SK-N-SH (cell line): ENCODE results near the gene MTA3. TPM values are rescaled to one million over a fixed set of nuclear protein-coding genes. Genes with fewer than 3 reads are reported as not detected.

Experiments
- CTCF ChIA-PET: fragments of 300-600, 350-600 bp; formaldehyde crosslinking; extraction: SDS; loops from one replicate; lab custom pipeline; 2021; lab: Yijun Ruan, JAX
- POLR2A ChIA-PET: fragments of 350-600 bp; sonication (Branson Sonifier 250); formaldehyde crosslinking; extraction: SDS; loops from one replicate; lab custom pipeline; 2020; ENCODE audit warnings: antibody characterized with exemption, inconsistent platforms; lab: Yijun Ruan, JAX
- DNase-seq: peaks from one replicate; pipeline ENCODE4 v3.0.0; 2012
- H2AFZ ChIP-seq: fragments of 200-600 bp; sonication (generic); 2 replicates; pipeline ENCODE4 v1.8.1; 2016; ENCODE audit warnings: antibody characterized with exemption, mild to moderate bottlenecking, low read depth
- H3F3A ChIP-seq: fragments of 200-600 bp; sonication (generic); replicated peaks from 2 replicates; pipeline ENCODE3; 2016; ENCODE audit warnings: antibody characterized with exemption, mild to moderate bottlenecking; ENCODE audit not compliant: insufficient read depth
- H3K27ac ChIP-seq, 2 experiments: fragments of 200-500 bp in 1 of 2; fragments of 200-600 bp in 1 of 2; sonication (Bioruptor generic) in 1 of 2; sonication (generic), shearing (Covaris generic) in 1 of 2; 2 replicates each; pipeline versions ENCODE4 v1.5.1 to v1.6.1; 2014 to 2016; ENCODE audit warnings: low read depth in 2 of 2, inconsistent platforms in 1 of 2, low read length in 1 of 2, mild to moderate bottlenecking in 1 of 2, mixed read lengths in 1 of 2
- H3K27me3 ChIP-seq: fragments of 200-600 bp; sonication (generic), shearing (Covaris generic); 2 replicates; pipeline ENCODE4 v1.6.1; 2016; ENCODE audit warnings: mixed run types; ENCODE audit not compliant: insufficient read depth
- H3K36me3 ChIP-seq, 2 experiments: fragments of 200-500 bp in 1 of 2; fragments of 200-600 bp in 1 of 2; sonication (Bioruptor generic) in 1 of 2; sonication (generic) in 1 of 2; replicated peaks in 1 of 2; 2 replicates each; pipeline versions ENCODE3 to v1.5.1; 2014 to 2016; ENCODE audit warnings: low read length in 1 of 2, mild to moderate bottlenecking in 1 of 2; ENCODE audit not compliant: insufficient read depth in 2 of 2, control insufficient read depth in 1 of 2
- H3K4me1 ChIP-seq, 2 experiments: fragments of 200-500 bp in 1 of 2; fragments of 200-600 bp in 1 of 2; sonication (Bioruptor generic) in 1 of 2; sonication (generic), shearing (Covaris generic) in 1 of 2; 2 replicates each; pipeline versions ENCODE4 v1.5.1 to v1.6.1; 2014 to 2016; ENCODE audit warnings: low read depth in 1 of 2, low read length in 1 of 2, mixed run types in 1 of 2; ENCODE audit not compliant: insufficient read depth in 2 of 2, control insufficient read depth in 1 of 2
- H3K4me2 ChIP-seq: fragments of 200-600 bp; sonication (generic), shearing (Covaris generic); 2 replicates; pipeline ENCODE4 v1.6.1; 2017; ENCODE audit warnings: mixed run types
- H3K4me3 ChIP-seq, 2 experiments: fragments of 200-500 bp in 1 of 2; fragments of 200-600 bp in 1 of 2; sonication (Bioruptor generic) in 1 of 2; sonication (generic), shearing (Covaris generic) in 1 of 2; 2 replicates each; pipeline versions ENCODE4 v1.5.1 to v1.8.1; 2014 to 2016; ENCODE audit warnings: low read depth in 2 of 2, inconsistent platforms in 1 of 2, low read length in 1 of 2, mild to moderate bottlenecking in 1 of 2, mixed read lengths in 1 of 2, moderate library complexity in 1 of 2
- H3K79me2 ChIP-seq: fragments of 200-600 bp; sonication (generic); 2 replicates; pipeline ENCODE4 v1.8.1; 2017; ENCODE audit warnings: mild to moderate bottlenecking; ENCODE audit not compliant: insufficient read depth
- H3K9ac ChIP-seq: fragments of 200-600 bp; sonication (generic); 2 replicates; pipeline ENCODE4 v1.6.1; 2017; ENCODE audit warnings: mixed run types
- H3K9me2 ChIP-seq: fragments of 200-600 bp; sonication (generic); 2 replicates; pipeline ENCODE4 v1.6.1; 2017; ENCODE audit warnings: mixed run types
- H3K9me3 ChIP-seq: fragments of 200-600 bp; sonication (generic); 2 replicates; pipeline ENCODE4 v1.6.1; 2017; ENCODE audit warnings: mixed run types, mild to moderate bottlenecking, moderate library complexity
- H4K20me1 ChIP-seq: fragments of 200-600 bp; sonication (generic); 2 replicates; pipeline ENCODE4 v1.6.1; 2017; ENCODE audit warnings: mild to moderate bottlenecking, mixed run types; ENCODE audit not compliant: insufficient read depth
- CHD2 ChIP-seq: fragments of 150-350 bp; IDR thresholded peaks from 2 replicates; pipeline ENCODE4 v1.6.1; 2018; ENCODE audit warnings: low read length; ENCODE audit not compliant: partially characterized antibody
- ELF1 ChIP-seq: IDR thresholded peaks from 2 replicates; pipeline ENCODE4 v1.4.0; 2012
- EP300 ChIP-seq, 2 experiments: IDR thresholded peaks; 2 replicates each; pipeline versions ENCODE4 v1.4.0 to v1.6.1; 2012; ENCODE audit warnings: borderline replicate concordance in 1 of 2, low read depth in 1 of 2, low read length in 1 of 2
- FOSL2 ChIP-seq: IDR thresholded peaks from 2 replicates; pipeline ENCODE4 v1.4.0; 2012; ENCODE audit warnings: low read depth, mild to moderate bottlenecking, moderate library complexity, borderline replicate concordance
- GABPA ChIP-seq: IDR thresholded peaks from 2 replicates; pipeline ENCODE4 v1.4.0; 2012; ENCODE audit warnings: low read depth, mild to moderate bottlenecking
- JUND ChIP-seq: IDR thresholded peaks from 2 replicates; pipeline ENCODE4 v1.4.0; 2012
- MAX ChIP-seq: IDR thresholded peaks from 2 replicates; pipeline ENCODE4 v1.4.0; 2012; ENCODE audit warnings: low read depth
- MXI1 ChIP-seq: IDR thresholded peaks from 2 replicates; pipeline ENCODE4 v1.6.1; 2012; ENCODE audit warnings: mild to moderate bottlenecking, low read depth, low read length, improper control_type of control experiment
- RAD21 ChIP-seq: IDR thresholded peaks from 2 replicates; pipeline ENCODE4 v1.6.1; 2012; ENCODE audit warnings: mild to moderate bottlenecking, low read length
- SIN3A ChIP-seq: IDR thresholded peaks from 2 replicates; pipeline ENCODE4 v1.6.1; 2012; ENCODE audit warnings: low read depth, mild to moderate bottlenecking, low read length, moderate library complexity, borderline replicate concordance
- TEAD4 ChIP-seq: IDR thresholded peaks from 2 replicates; pipeline ENCODE4 v1.4.0; 2012; ENCODE audit warnings: mild to moderate bottlenecking, borderline replicate concordance; ENCODE audit not compliant: insufficient read depth
- WGBS: methylation state at CpG from one replicate; pipeline ENCODE4 v1.1.6; 2017; ENCODE audit warnings: low lambda C conversion rate; 5-methylcytosine and 5-hydroxymethylcytosine counted together
- polyA plus RNA-seq, 3 experiments: library from polyadenylated mRNA; depleted of rRNA; stranded (reverse); fragments of >200 nt; gene quantifications; 2 replicates each; pipeline ENCODE4 v1.2.3, GENCODE V29; 2012
- TF ChIP-seq, protein P1 (sequence below): fragments of 200-600 bp; sonication (generic); IDR thresholded peaks from 2 replicates; pipeline ENCODE4 v1.6.1; 2017; ENCODE audit warnings: antibody characterized with exemption, mild to moderate bottlenecking, moderate library complexity

The MTA3 gene
- polyA plus RNA-seq, 1 of the 3 experiments (the other 2 are of a cell fraction): 30.8 TPM

GRCh38 chr2:42799881-42800280, 231.4 kb downstream of the MTA3 start:
- no peak overlapping the region for H2AFZ ChIP-seq
- no peak for TF ChIP-seq EP300 (IDR thresholded peaks at IDR 0.05; ENCODE audit: borderline replicate concordance in 1 of 2, low read depth in 1 of 2, low read length in 1 of 2)
- no peak for TF ChIP-seq FOSL2
- no peak for TF ChIP-seq SIN3A
- TF ChIP-seq JUND: no peak
- TF ChIP-seq MAX: no peak
- TF ChIP-seq, all 33 proteins: peak for 0
- DNase-seq: no peak
- ChIA-PET POLR2A (interaction anchor here (2.0 kb wide), 1 partner anchor 10 kb away, joined by 7 read pairs; no protein-coding TSS in a partner anchor), CTCF (interaction anchor here (0.6 to 2.8 kb wide), 3 partner anchors 8 to 79 kb away, joined by 3 to 21 read pairs (median 4); partner anchors contain the start of gene HAAO)
- no peak overlapping the region for H3K27ac ChIP-seq
- H3F3A ChIP-seq: no peaks in the 10 kb centered on the region
- H3K79me2 ChIP-seq: no peaks in the 10 kb centered on the region
- H3K27me3 ChIP-seq: no peaks in the 10 kb centered on the region
- H3K4me2 ChIP-seq: no peak overlapping the region
- H3K9me3 ChIP-seq: no peaks in the 10 kb centered on the region
- H3K9ac ChIP-seq: no peak overlapping the region
- H3K4me1 ChIP-seq: peaks cover 0 to 3% of the 10 kb centered on the region in 2 experiments; a peak in 1 of 4 replicates
- 68% methylated on average over 4 of the region's 4 CpGs for WGBS
- no peaks in the 10 kb centered on the region for H3K36me3 ChIP-seq
- H3K9me2 ChIP-seq: no peaks in the 10 kb centered on the region
- no peak overlapping the region for H3K4me3 ChIP-seq
- H4K20me1 ChIP-seq: no peaks in the 10 kb centered on the region

DNA sequence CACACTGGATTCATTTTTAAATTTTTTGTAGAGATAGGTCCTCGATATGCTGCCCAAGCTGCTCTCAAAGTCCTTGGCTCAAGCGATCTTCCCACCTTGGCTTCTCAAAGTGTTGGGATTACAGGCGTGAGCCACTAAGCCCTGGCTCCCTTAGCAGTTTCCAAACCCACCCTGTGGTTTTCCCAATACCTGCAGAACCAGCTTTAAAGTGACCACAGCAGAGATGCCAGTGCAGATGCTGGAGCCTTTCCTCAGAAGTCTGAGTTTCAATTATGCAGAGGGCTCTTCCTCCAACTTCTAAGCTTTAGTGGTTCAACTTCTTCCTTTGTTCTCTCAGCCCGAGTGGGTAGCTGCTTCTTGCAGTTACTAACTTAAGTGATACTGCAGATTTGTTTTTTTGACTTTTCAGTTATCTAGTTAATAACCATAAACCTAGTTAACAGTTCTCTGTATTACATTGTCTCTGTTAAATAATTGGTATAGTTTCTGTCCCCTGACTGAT, 232.1 kb downstream of the MTA3 start:
- H3K4me2 ChIP-seq: no peak overlapping the region
- H3K9me2 ChIP-seq: no peaks in the 10 kb centered on the region
- CTCF ChIA-PET: interaction anchor here (0.6 to 2.8 kb wide), 6 partner anchors 8 to 79 kb away, joined by 3 to 21 read pairs (median 4); partner anchors contain the start of gene HAAO
- H3K9ac ChIP-seq: no peak overlapping the region
- no peak for TF ChIP-seq MXI1
- TF ChIP-seq CHD2: no peak
- TF ChIP-seq JUND: no peak
- no peak for TF ChIP-seq TEAD4
- TF ChIP-seq RAD21: no peak
- TF ChIP-seq, protein P1, sequence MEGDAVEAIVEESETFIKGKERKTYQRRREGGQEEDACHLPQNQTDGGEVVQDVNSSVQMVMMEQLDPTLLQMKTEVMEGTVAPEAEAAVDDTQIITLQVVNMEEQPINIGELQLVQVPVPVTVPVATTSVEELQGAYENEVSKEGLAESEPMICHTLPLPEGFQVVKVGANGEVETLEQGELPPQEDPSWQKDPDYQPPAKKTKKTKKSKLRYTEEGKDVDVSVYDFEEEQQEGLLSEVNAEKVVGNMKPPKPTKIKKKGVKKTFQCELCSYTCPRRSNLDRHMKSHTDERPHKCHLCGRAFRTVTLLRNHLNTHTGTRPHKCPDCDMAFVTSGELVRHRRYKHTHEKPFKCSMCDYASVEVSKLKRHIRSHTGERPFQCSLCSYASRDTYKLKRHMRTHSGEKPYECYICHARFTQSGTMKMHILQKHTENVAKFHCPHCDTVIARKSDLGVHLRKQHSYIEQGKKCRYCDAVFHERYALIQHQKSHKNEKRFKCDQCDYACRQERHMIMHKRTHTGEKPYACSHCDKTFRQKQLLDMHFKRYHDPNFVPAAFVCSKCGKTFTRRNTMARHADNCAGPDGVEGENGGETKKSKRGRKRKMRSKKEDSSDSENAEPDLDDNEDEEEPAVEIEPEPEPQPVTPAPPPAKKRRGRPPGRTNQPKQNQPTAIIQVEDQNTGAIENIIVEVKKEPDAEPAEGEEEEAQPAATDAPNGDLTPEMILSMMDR: no peak
- TF ChIP-seq ELF1: no peak
- TF ChIP-seq GABPA: no peak
- TF ChIP-seq, all 33 proteins: peak for 0
- Histone ChIP-seq H2AFZ (no peak overlapping the region), H3K4me3 (no peak overlapping the region), H3K4me1 (peaks cover 0 to 3% of the 10 kb centered on the region in 2 experiments; a peak in 1 of 4 replicates), H3K27me3 (no peaks in the 10 kb centered on the region), H3F3A (no peaks in the 10 kb centered on the region), H3K79me2 (no peaks in the 10 kb centered on the region), H4K20me1 (no peaks in the 10 kb centered on the region), H3K36me3 (no peaks in the 10 kb centered on the region), H3K9me3 (no peaks in the 10 kb centered on the region), H3K27ac (no peak overlapping the region)
- 69% methylated on average over 4 of the region's 4 CpGs for WGBS
- POLR2A ChIA-PET: interaction anchor here (2.0 kb wide), 1 partner anchor 10 kb away, joined by 7 read pairs; no protein-coding TSS in a partner anchor
- DNase-seq: no peak
